ENCODE measurements around the gene KIF15.
"Not testable (repeated sequence)": the region's sequence is repeated elsewhere in the genome, so short reads cannot be mapped to it uniquely, and the experiment has no call there.

The KIF15 gene

GRCh38 chr3:44821206-44821605 is 59.6 kb downstream of the KIF15 start:
- not testable (repeated sequence) for DNase-seq

- no peak for DNase-seq
These were observed 63.8 kb downstream of the KIF15 start for GRCh38 chr3:44825264-44825925.

- no peak for DNase-seq
These were observed 65.6 kb downstream of the KIF15 start for GRCh38 chr3:44827196-44827595.

GRCh38 chr3:44831232-44831631 is 69.6 kb downstream of the KIF15 start:
- DNase-seq, result no peak

- DNase-seq, result no peak
These were observed 70.4 kb downstream of the KIF15 start for GRCh38 chr3:44832032-44832431.

- no peak for DNase-seq
These were observed 71.4 kb downstream of the KIF15 start for GRCh38 chr3:44832965-44833364.

- no peak for DNase-seq
These were observed 71.8 kb downstream of the KIF15 start for GRCh38 chr3:44833394-44833793.

- no peak for DNase-seq
These were observed 74.1 kb downstream of the KIF15 start for GRCh38 chr3:44835684-44836083.

- DNase-seq, result no peak
These were observed 80.8 kb downstream of the KIF15 start for GRCh38 chr3:44842376-44842775.

- DNase-seq, result no peak
These were observed 84.2 kb downstream of the KIF15 start for GRCh38 chr3:44845528-44846520.

- DNase-seq, result no peak
These were observed 87.0 kb downstream of the KIF15 start for GRCh38 chr3:44848634-44849033.

GRCh38 chr3:44856663-44857062 is 95.1 kb downstream of the KIF15 start:
- not testable (repeated sequence) for DNase-seq

GRCh38 chr3:44860117-44860516 is 98.5 kb downstream of the KIF15 start:
- no peak for DNase-seq

GRCh38 chr3:44861412-44862225 is 100.0 kb downstream of the KIF15 start, which contains the start of gene TMEM42:
Gene TMEM42 (plus strand): TSS chr3:44861912. CDS start chr3:44861925, 13 bp downstream.
- DNase-seq, result peak; percentile 88 to 92

- DNase-seq, result no peak
These were observed 100.6 kb downstream of the KIF15 start for GRCh38 chr3:44862226-44862637.

- no peak for DNase-seq
These were observed 103.9 kb downstream of the KIF15 start for GRCh38 chr3:44865272-44866035.

GRCh38 chr3:44867421-44868111 is 106.0 kb downstream of the KIF15 start:
- no peak for DNase-seq

GRCh38 chr3:44870375-44871061 is 108.9 kb downstream of the KIF15 start:
- no peak for DNase-seq

GRCh38 chr3:44874308-44874707 is 112.7 kb downstream of the KIF15 start, which contains the start of gene TGM4:
Gene TGM4 (plus strand): TSS chr3:44874608. CDS start chr3:44874679, 71 bp downstream.
- DNase-seq, result no peak

GRCh38 chr3:44875596-44875995 is 114.0 kb downstream of the KIF15 start:
- no peak for DNase-seq

- no peak for DNase-seq
These were observed 115.7 kb downstream of the KIF15 start for GRCh38 chr3:44877333-44877732.
